H1 (cell line): ENCODE data around the gene ASXL1. TPM values are rescaled to one million over a fixed set of nuclear protein-coding genes. Genes with fewer than 3 reads are reported as not detected.
"Not testable (repeated sequence)": the region's sequence is repeated elsewhere in the genome, so short reads cannot be mapped to it uniquely, and the experiment has no call there.

ENCODE experiments used
- CTCF ChIA-PET: fragments of 300-600 bp; sonication (Branson Sonifier 250); formaldehyde crosslinking; loops from one replicate; lab custom pipeline; 2021; ENCODE audit not compliant: partially characterized antibody; lab: Charles Lee
- POLR2A ChIA-PET: fragments of 300-600 bp; sonication (Branson Sonifier 250); formaldehyde crosslinking; loops from one replicate; lab custom pipeline; 2021; ENCODE audit warnings: inconsistent platforms; ENCODE audit not compliant: partially characterized antibody; lab: Charles Lee
- DNase-seq, 2 experiments: peaks; one replicate each; pipeline versions ENCODE4 v3.0.0 to v3.0.0-alpha.2; 2010 to 2022; ENCODE audit warnings: low spot score in 2 of 2, low read depth in 1 of 2, mixed read lengths in 1 of 2
- FAIRE-seq: peaks from 2 replicates; lab custom pipeline; 2011; peaks lifted over from hg19 to GRCh38; lab: Jason Lieb, UNC
- H2AFZ ChIP-seq: 2 replicates; pipeline ENCODE4 v1.8.1; 2012; ENCODE audit warnings: low read length, inconsistent platforms
- H2AK5ac ChIP-seq: 2 replicates; pipeline ENCODE4 v1.6.1; 2013; ENCODE audit warnings: low read depth, low read length
- H2BK120ac ChIP-seq: replicated peaks from 2 replicates; pipeline ENCODE3; 2013; ENCODE audit warnings: low read depth, low read length, inconsistent platforms
- H2BK12ac ChIP-seq: 2 replicates; pipeline ENCODE4 v1.6.1; 2013; ENCODE audit warnings: low read depth, low read length
- H2BK15ac ChIP-seq: 2 replicates; pipeline ENCODE4 v1.6.1; 2013; ENCODE audit warnings: low read length
- H2BK20ac ChIP-seq: 2 replicates; pipeline ENCODE4 v1.6.1; 2013; ENCODE audit warnings: low read length
- H2BK5ac ChIP-seq: 2 replicates; pipeline ENCODE4 v1.6.1; 2013; ENCODE audit warnings: low read depth, low read length
- H3K14ac ChIP-seq: 2 replicates; pipeline ENCODE4 v1.6.1; 2013; ENCODE audit warnings: inconsistent platforms; ENCODE audit not compliant: insufficient read length
- H3K18ac ChIP-seq: 2 replicates; pipeline ENCODE4 v1.6.1; 2013; ENCODE audit warnings: low read length; ENCODE audit errors: extremely low read depth
- H3K23ac ChIP-seq: 2 replicates; pipeline ENCODE4 v1.6.1; 2013; ENCODE audit warnings: inconsistent platforms; ENCODE audit not compliant: insufficient read length
- H3K23me2 ChIP-seq: 2 replicates; pipeline ENCODE4 v1.6.1; 2013; ENCODE audit warnings: low read depth, low read length
- H3K27ac ChIP-seq: 2 replicates; pipeline ENCODE4 v1.6.1; 2011; ENCODE audit warnings: low read depth, low read length, inconsistent platforms
- H3K27me3 ChIP-seq, 4 experiments: replicated peaks in 1 of 4; 1 replicate in 1 of 4; 2 replicates in 3 of 4; pipeline versions ENCODE4 v1.6.1 to v1.8.1; 2011 to 2013; ENCODE audit warnings: low read length in 3 of 4, mild to moderate bottlenecking in 3 of 4, inconsistent platforms in 2 of 4, mixed read lengths in 2 of 4, moderate library complexity in 1 of 4; ENCODE audit not compliant: control insufficient read depth in 3 of 4, insufficient read depth in 3 of 4; ENCODE audit errors: extremely low read depth in 1 of 4
- H3K36me3 ChIP-seq, 4 experiments: 2 replicates each; pipeline versions ENCODE4 v1.6.1 to v1.8.1; 2011 to 2013; ENCODE audit warnings: mild to moderate bottlenecking in 4 of 4, low read length in 3 of 4, moderate library complexity in 2 of 4, control low read depth in 1 of 4, inconsistent platforms in 1 of 4; ENCODE audit not compliant: insufficient read depth in 4 of 4, control insufficient read depth in 2 of 4
- H3K4ac ChIP-seq: replicated peaks from 2 replicates; pipeline ENCODE3; 2013; ENCODE audit warnings: low read length, low read depth, mixed read lengths, inconsistent platforms; ENCODE audit not compliant: insufficient read length
- H3K4me1 ChIP-seq, 4 experiments: replicated peaks in 1 of 4; 1 replicate in 1 of 4; 2 replicates in 3 of 4; pipeline versions ENCODE4 v1.6.1 to v1.8.1; 2011 to 2013; ENCODE audit warnings: low read length in 3 of 4, inconsistent platforms in 2 of 4, mixed read lengths in 1 of 4; ENCODE audit not compliant: insufficient read depth in 4 of 4, control insufficient read depth in 3 of 4
- H3K4me2 ChIP-seq, 2 experiments: 2 replicates each; pipeline versions ENCODE4 v1.6.1 to v1.8.1; 2011 to 2013; ENCODE audit warnings: low read depth in 2 of 2, low read length in 2 of 2, control low read depth in 1 of 2, inconsistent platforms in 1 of 2, mild to moderate bottlenecking in 1 of 2; ENCODE audit not compliant: insufficient read depth in 1 of 2
- H3K4me3 ChIP-seq, 4 experiments: fragments of 200-600, 300-600 bp in 1 of 4; sonication (generic), shearing (Covaris generic), sonication (Bioruptor Twin) in 1 of 4; 2 replicates each; pipeline versions ENCODE4 v1.5.1 to v1.8.1; 2011 to 2016; ENCODE audit warnings: low read length in 4 of 4, low read depth in 3 of 4, control low read depth in 2 of 4, inconsistent platforms in 2 of 4, mild to moderate bottlenecking in 2 of 4, mixed read lengths in 1 of 4, moderate library complexity in 1 of 4; ENCODE audit not compliant: insufficient read depth in 2 of 4; ENCODE audit errors: extremely low read depth in 1 of 4
- H3K56ac ChIP-seq: replicated peaks from 2 replicates; pipeline ENCODE3; 2013; ENCODE audit warnings: low read depth, mild to moderate bottlenecking, mixed read lengths, low read length, inconsistent platforms; ENCODE audit not compliant: insufficient read length
- H3K79me1 ChIP-seq: 2 replicates; pipeline ENCODE4 v1.6.1; 2013; ENCODE audit warnings: low read depth, low read length, control low read depth
- H3K79me2 ChIP-seq, 2 experiments: 2 replicates each; pipeline versions ENCODE4 v1.6.1 to v1.8.1; 2012 to 2013; ENCODE audit warnings: low read length in 2 of 2, mild to moderate bottlenecking in 2 of 2, inconsistent platforms in 1 of 2; ENCODE audit not compliant: insufficient read depth in 2 of 2, control insufficient read depth in 1 of 2
- H3K9ac ChIP-seq, 4 experiments: replicated peaks in 1 of 4; 1 replicate in 1 of 4; 2 replicates in 3 of 4; pipeline versions ENCODE4 v1.6.1 to v1.8.1; 2011 to 2013; ENCODE audit warnings: low read depth in 3 of 4, low read length in 3 of 4, control low read depth in 2 of 4, mild to moderate bottlenecking in 2 of 4, moderate library complexity in 2 of 4, inconsistent platforms in 1 of 4; ENCODE audit errors: extremely low read depth in 1 of 4
- H3K9me3 ChIP-seq, 2 experiments: 2 replicates each; pipeline versions ENCODE4 v1.6.1 to v1.8.1; 2012 to 2013; ENCODE audit warnings: mild to moderate bottlenecking in 2 of 2, moderate library complexity in 2 of 2, control low read depth in 1 of 2, inconsistent platforms in 1 of 2, low read depth in 1 of 2, low read length in 1 of 2, mixed read lengths in 1 of 2; ENCODE audit not compliant: insufficient read depth in 2 of 2
- H4K20me1 ChIP-seq, 2 experiments: replicated peaks in 1 of 2; 2 replicates each; pipeline versions ENCODE3 to v1.8.1; 2011 to 2013; ENCODE audit warnings: inconsistent platforms in 2 of 2, low read length in 2 of 2, mild to moderate bottlenecking in 1 of 2; ENCODE audit not compliant: insufficient read depth in 2 of 2, control insufficient read depth in 1 of 2
- H4K5ac ChIP-seq: 2 replicates; pipeline ENCODE4 v1.6.1; 2013; ENCODE audit warnings: low read length, low read depth, mixed read lengths, inconsistent platforms; ENCODE audit not compliant: insufficient read length
- H4K8ac ChIP-seq: 2 replicates; pipeline ENCODE4 v1.8.0; 2013; ENCODE audit warnings: mild to moderate bottlenecking, moderate library complexity, low read length, inconsistent platforms; ENCODE audit not compliant: insufficient read depth; ENCODE audit errors: extremely low read depth
- H4K91ac ChIP-seq: replicated peaks from 2 replicates; pipeline ENCODE3; 2013; ENCODE audit warnings: low read length, mixed read lengths, inconsistent platforms; ENCODE audit not compliant: insufficient read length
- WGBS, 2 experiments: shearing (Covaris generic) in 1 of 2; methylation state at CpG; one replicate each; pipeline versions ENCODE4 v1.1.6 to v1.1.7; 2013 to 2015; ENCODE audit warnings: low lambda C conversion rate in 2 of 2, mixed read lengths in 2 of 2, inconsistent platforms in 1 of 2, low coverage in 1 of 2, missing lambda C conversion rate in 1 of 2; ENCODE audit not compliant: insufficient replicate concordance in 2 of 2, insufficient coverage in 1 of 2, insufficient read length in 1 of 2; ENCODE audit errors: extremely low coverage in 1 of 2, missing lambda C conversion rate in 1 of 2; 5-methylcytosine and 5-hydroxymethylcytosine counted together
- polyA plus RNA-seq, 7 experiments: library from polyadenylated mRNA; depleted of rRNA in 3 of 7; stranded (reverse) in 5 of 7; unstranded in 2 of 7; fragments of >200 nt in 5 of 7; fragments of 200-250 nt in 2 of 7; gene quantifications; 1 replicate in 5 of 7; 2 replicates in 1 of 7; 4 replicates in 1 of 7; pipeline versions ENCODE4 v1.2.1 to v1.2.3, GENCODE V29; 2011 to 2013; ENCODE audit warnings: missing spikeins in 2 of 7, mixed read lengths in 2 of 7
- total RNA-seq: library from RNA; stranded (reverse); fragmentation: NEBNext Ultra II Directional; extraction: Animal tissue kit (Norgen Biotek cat#: 25700); gene quantifications from 2 replicates; pipeline ENCODE4 v1.2.1, GENCODE V29; 2021

Gene ASXL1
- total and polyA plus RNA-seq, 2 of the 8 experiments (the other 6 are each of a cell fraction or from before 2014, with no cell fraction given): 10.6 to 26.5 TPM

DNA sequence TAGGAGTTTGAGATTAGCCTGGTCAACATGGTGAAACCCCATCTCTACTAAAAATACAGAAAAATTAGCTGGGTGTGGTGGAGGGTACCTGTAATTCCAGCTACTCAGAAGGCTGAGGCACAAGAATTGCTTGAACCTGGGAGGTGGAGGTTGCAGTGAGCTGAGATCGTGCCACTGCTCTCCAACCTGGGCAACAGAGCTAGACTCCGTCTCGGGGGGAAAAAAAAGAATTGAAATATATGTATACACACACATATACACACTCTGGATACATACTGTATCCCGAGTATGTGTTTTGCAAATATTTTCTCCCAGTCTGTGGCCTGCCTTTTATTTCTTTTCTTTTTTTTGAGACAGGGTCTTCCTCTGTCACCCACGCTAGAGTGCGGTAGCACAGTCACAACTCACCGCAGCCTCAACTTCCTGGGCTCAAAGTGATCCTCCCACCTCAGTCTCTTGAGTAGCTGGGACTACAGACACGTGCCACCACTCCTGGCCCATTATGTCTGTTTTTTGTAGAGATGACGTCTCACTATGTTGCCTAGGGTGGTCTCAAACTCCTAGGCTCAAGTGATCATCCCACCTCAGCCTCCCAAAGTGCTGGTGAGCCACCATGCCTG is 49.1 kb downstream of the ASXL1 start:
- not testable (repeated sequence) for H3K4ac ChIP-seq, H3K27ac ChIP-seq, H3K4me1 ChIP-seq, H3K27me3 ChIP-seq, H3K9me3 ChIP-seq, H3K56ac ChIP-seq, H3K4me3 ChIP-seq, H3K18ac ChIP-seq, H3K23ac ChIP-seq, H2BK20ac ChIP-seq, H3K79me1 ChIP-seq, H4K91ac ChIP-seq, H2BK120ac ChIP-seq, H2AFZ ChIP-seq, H4K5ac ChIP-seq, H4K20me1 ChIP-seq, H3K79me2 ChIP-seq, H4K8ac ChIP-seq, DNase-seq, H2BK12ac ChIP-seq, H3K9ac ChIP-seq, H3K36me3 ChIP-seq, H2BK5ac ChIP-seq, H3K4me2 ChIP-seq, H2BK15ac ChIP-seq, H2AK5ac ChIP-seq, H3K23me2 ChIP-seq, FAIRE-seq, H3K14ac ChIP-seq
- CTCF ChIA-PET: interaction anchor here (1.5 kb wide), 1 partner anchor 17 kb away, joined by 3 read pairs; no protein-coding TSS in a partner anchor
- POLR2A ChIA-PET: interaction anchor here (1.2 kb wide), 1 partner anchor 16 kb away, joined by 5 read pairs; no protein-coding TSS in a partner anchor
- 89% methylated on average over 9 of the region's 9 CpGs; no CpG with 5 or more reads in 1 of the 2 experiments for WGBS, 2 experiments
